GM21447 (cell line): ENCODE data around the gene CNTNAP2.

ENCODE experiments used
- ATAC-seq: cut with Tn5 transposase; IDR thresholded peaks from one replicate; pipeline ENCODE4 v1.9.1; 2021; ENCODE audit not compliant: unreplicated experiment

The CNTNAP2 gene

GRCh38 chr7:146414373-146414772, 297.8 kb downstream of the CNTNAP2 start:
- no peak for ATAC-seq

- ATAC-seq, result no peak
Measured at GRCh38 chr7:146414937-146415336, 298.3 kb downstream of the CNTNAP2 start.

- no peak for ATAC-seq
Measured at GRCh38 chr7:146417176-146417575, 300.6 kb downstream of the CNTNAP2 start.

DNA sequence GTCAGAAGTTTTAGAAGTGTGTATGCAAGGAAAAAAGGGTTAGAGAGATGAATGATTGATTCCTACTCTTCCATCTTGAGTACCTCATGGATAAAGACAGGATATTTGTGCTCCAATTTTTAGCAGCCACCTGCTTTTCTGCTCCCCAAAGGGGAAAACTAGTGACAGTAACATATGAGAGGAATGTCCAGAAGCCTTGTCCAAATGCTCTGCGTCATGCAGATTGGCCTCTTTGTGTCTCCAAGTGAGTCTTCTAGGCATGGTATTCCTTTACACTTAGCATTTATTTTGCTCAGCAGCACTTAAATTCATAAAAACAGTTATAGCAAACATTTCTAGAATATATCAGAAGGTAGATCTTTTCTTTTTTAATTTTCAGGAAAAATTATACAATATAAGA, 306.8 kb downstream of the CNTNAP2 start:
- no peak for ATAC-seq

- ATAC-seq, result no peak
Measured at GRCh38 chr7:146424084-146424483, 307.5 kb downstream of the CNTNAP2 start.

- no peak for ATAC-seq
Measured at GRCh38 chr7:146433501-146433900, 316.9 kb downstream of the CNTNAP2 start.

GRCh38 chr7:146443102-146443501, 326.5 kb downstream of the CNTNAP2 start:
- no peak for ATAC-seq

DNA sequence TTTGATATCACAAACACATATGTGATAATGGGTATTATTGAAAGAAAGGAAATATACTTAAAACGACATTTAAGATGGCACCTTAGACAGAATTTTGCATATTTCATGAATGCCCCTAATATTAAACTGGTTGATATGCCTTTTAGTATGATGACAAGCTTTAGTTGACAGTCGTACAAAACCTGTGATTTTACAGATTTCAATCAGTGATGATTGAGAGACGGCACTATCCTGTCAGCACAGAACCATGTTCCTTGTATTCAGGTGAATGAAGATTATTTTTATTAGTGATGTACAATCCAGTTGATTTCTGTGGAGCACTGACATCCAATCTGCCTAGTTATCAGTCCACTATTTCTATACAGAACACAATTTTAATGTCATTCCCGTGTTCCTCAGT, 333.0 kb downstream of the CNTNAP2 start:
- no peak for ATAC-seq

DNA sequence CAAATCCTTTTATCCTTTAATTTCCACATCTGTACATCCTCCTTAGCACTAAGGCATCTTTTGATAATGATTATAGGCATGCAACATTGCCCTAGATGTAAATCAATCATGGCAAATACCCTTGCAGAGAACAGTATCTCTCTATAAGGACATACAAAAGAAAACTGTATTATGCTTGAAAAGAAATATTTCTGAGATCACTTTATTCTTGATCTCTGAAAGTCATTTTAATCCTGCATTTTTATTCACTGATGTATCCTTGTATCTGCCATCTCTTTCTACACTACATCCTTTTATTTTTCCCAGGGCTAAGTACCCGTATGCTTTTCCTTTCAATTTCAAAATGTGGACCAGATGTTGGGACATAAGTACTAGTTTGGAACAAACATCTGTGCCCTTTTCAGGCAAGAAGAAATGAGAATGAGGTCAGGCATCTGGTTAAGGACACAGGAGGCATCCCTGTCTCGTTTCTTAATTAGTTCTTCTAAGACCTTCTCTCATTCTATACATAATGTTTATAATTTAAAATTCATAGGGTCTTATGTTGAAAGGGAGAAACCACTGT, 338.6 kb downstream of the CNTNAP2 start:
- ATAC-seq, result no peak

DNA sequence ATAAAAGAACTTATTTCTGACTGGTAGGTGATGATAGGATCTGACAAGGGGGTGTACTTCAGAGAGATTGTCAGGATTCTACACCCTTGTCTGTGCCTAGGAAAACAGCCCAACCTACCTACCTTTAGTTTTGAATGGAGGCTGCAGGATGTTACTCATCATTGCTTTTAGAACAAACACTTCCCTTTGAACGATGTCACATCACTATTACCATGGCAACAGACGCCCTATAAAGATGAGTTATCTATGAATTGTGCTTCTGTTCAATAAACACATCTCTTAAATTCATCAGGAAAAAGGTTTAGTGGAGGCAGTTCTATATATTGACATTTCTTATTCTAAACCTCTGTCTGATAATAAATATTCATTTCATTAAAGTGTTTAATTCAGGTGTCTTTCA, 362.4 kb downstream of the CNTNAP2 start:
- no peak for ATAC-seq

- ATAC-seq, result no peak
Measured at GRCh38 chr7:146486519-146486918, 369.9 kb downstream of the CNTNAP2 start.

DNA sequence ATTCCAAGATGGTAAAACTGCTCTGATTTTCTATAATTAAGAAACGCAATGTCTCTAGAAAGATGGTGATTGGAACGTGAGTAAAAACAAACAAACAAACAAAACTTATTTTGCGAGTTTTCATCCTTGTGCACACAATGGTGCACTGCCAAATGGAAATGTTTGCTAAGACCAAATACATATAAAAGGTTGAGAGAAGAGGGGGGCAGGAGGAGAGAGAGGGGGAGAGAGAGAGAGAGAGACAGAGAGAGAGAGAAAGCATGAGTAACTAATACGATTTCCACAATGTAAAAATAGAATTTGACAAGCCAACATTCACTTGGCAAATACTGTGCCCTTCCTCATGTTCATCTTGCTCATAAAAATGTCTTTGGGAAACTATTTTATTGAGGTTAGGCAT, 375.4 kb downstream of the CNTNAP2 start:
- no peak for ATAC-seq

DNA sequence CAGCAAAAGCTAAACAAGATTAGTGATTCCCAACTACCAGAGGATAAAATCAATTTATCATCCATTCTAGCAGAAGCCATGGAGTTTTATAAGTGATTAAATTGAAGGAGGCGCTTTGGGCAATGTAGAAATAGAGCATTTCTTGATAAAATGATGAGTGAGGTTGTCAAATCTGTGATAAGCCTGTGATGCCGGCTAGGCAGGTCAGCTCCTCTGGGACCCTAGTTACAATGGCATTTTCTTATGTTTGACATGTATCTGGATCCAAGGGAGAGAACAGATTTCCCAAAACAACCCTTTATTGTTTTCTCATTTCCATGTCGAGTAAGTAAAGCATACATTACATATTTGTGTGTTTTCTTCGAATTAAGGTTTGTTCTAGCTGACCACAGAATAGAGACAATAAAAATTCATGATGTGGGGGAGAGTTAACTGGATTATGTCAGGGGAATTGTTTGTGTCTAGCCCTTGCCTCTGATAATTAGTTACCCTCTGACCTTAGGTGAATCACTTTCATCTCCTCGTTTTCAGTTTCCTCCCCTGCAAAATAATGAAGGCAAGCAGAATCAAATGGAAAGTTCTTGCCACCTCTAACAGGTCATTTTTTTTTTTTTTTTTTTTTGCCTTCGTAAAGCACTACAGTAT, 378.5 kb downstream of the CNTNAP2 start:
- no peak for ATAC-seq

DNA sequence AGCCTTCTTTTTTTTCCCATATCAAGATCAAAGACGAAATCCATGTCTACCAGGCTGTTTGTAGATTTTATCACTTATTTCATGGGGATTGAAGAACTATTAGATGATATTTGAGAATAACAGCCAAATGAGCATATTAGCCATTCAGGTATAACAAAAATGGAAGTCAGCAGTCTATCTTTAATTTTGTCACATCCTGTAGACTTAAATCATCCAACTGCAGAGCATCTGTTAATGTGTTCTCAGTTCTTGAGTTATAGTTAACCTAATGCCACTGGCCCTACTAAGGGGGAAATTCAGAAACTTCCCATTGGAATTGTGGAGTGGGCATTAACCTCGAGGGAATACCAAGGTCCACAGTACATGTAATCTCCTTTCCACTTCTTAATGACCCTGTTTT, 380.1 kb downstream of the CNTNAP2 start:
- ATAC-seq, result no peak

- ATAC-seq, result no peak
Measured at GRCh38 chr7:146499970-146500369, 383.4 kb downstream of the CNTNAP2 start.

DNA sequence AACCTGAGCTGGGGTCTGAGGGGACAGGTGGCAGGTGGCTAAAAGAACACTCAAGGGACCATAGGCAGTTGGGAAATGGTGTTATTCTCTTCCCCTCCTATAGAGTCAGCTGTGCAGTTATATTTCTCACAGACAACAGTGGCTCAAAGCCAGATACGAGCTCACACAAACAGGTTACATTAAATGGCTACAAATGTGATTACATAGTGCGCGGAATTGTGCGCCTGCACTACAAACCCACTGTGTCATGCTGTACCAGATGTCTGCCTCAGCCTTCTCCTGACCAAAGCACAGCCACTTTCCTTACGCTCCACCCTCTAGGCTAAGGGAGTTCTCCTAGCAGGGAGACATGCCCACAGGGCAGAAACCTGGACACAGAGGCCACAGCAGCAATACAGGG, 387.2 kb downstream of the CNTNAP2 start:
- ATAC-seq, result no peak

- no peak for ATAC-seq
Measured at GRCh38 chr7:146510088-146510680, 393.6 kb downstream of the CNTNAP2 start.

DNA sequence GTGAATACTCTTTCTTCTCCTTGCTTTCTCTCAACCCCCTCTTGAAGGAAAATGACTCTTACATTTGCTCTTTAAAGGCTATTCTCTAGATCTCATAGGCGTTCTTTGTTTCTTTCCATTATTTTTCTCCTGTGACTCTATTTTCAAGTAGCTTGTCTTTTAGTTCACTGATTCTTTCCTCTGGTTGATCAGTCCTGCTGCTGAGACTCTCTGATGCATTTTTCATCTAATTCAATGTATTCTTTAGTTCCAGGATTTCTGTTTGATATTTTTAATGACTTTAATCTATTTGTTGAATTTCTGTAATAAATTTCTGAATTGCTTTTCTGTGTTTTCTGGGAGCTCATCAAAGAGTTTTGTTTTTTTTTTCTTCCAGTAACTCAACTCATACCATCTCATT, 397.7 kb downstream of the CNTNAP2 start:
- ATAC-seq, result no peak

- no peak for ATAC-seq
Measured at GRCh38 chr7:146528581-146528980, 412.0 kb downstream of the CNTNAP2 start.

DNA sequence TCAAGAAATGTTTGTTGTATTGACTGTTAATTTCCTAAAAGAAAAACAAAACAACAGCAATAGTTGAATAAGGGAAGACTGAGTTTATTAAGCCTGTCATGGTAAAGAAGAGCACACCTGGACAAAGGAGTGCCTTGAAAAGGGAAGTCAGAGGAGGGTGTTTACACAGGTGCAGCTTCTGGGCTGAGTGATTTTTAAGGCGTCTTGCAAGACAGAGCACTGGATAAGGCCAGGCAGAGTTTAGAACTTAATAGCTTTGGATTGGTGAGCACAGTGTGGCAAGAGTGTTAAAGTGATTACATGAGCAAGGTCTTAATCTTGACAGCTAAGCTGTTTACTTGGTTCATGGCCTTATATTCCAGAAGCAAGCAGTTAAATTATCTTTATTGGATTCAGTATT, 423.2 kb downstream of the CNTNAP2 start:
- ATAC-seq, result no peak

DNA sequence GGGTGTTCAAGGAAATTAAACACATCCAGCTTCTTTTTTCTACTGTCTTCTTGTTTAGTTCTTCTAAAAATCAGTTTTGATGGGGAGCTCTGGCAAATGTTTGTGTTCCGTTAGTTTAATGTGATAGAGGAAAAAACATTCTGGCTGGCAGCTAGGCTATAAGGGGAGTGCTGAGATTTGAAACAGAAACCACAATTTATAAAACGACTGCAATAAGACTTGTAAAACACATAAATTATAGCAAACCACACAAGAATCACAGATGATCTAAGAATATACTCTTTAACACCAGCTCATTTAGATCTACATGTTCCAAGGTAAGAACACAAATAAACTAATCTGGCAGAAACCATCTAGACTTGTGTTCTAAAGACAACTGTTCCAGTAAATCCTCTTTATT, 425.5 kb downstream of the CNTNAP2 start:
- ATAC-seq, result no peak

- ATAC-seq, result no peak
Measured at GRCh38 chr7:146544748-146545147, 428.1 kb downstream of the CNTNAP2 start.

DNA sequence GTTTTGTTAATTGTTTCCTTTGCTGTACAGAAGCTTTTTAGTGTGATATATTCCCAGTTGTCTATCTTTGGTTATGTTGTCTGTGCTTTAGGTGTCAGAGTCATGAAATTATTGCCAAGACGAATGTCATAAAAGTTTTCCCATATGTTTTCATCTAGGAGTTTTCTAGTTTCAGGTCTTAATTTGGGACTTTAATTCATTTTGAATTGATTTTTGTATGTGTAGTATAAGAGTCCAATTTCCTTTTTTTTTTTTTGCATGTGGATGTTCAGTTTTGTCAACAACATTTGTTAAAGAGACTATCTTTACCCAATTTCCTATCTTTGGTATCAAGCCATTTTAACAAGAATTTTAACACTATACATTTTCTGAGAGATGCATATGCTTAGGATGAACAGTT, 432.2 kb downstream of the CNTNAP2 start:
- no peak for ATAC-seq
